DMS153 treated with DMSO at 0.1 percent for 48 hours (cell line): Measurements from ENCODE around the gene MELTF.

Experiments used
- DNase-seq: peaks from one replicate; lab custom pipeline; 2025; ENCODE audit not compliant: unreplicated experiment; lab: John Stamatoyannopoulos, UW

MELTF gene

GRCh38 chr3:196969134-196969659, 60.4 kb downstream of the MELTF start:
- DNase-seq: no peak

GRCh38 chr3:196968233-196969133, 61.1 kb downstream of the MELTF start, which contains the start of gene PIGZ:
PIGZ (minus strand) TSS chr3:196968833; CDS start chr3:196952031, 16,802 bp downstream.
- DNase-seq: no peak

- no peak for DNase-seq
Observed at GRCh38 chr3:196967412-196968232, 62.0 kb downstream of the MELTF start.

GRCh38 chr3:196966526-196967401, 62.9 kb downstream of the MELTF start:
- no peak for DNase-seq

GRCh38 chr3:196965804-196966173, 63.8 kb downstream of the MELTF start:
- no peak for DNase-seq

- DNase-seq: no peak
Observed at GRCh38 chr3:196965112-196965803, 64.4 kb downstream of the MELTF start.

GRCh38 chr3:196963631-196963953, 66.0 kb downstream of the MELTF start:
- DNase-seq: no peak

- DNase-seq: no peak
Observed at GRCh38 chr3:196962930-196963630, 66.5 kb downstream of the MELTF start.

GRCh38 chr3:196962108-196962929, 67.3 kb downstream of the MELTF start:
- DNase-seq: peak; percentile 28

- DNase-seq: no peak
Observed at GRCh38 chr3:196954832-196955231, 74.8 kb downstream of the MELTF start.
